CD4-positive, alpha-beta T cell treated with Interleukin-21 for 1 hour (primary cell): ENCODE measurements around the gene MESD.
"Not testable (repeated sequence)": the region's sequence is repeated elsewhere in the genome, so short reads cannot be mapped to it uniquely, and the experiment has no call there.

Source experiments
- DNase-seq: peaks from one replicate; pipeline ENCODE4 v3.0.0-alpha.2; 2020

Gene MESD

GRCh38 chr15:80988148-80988796, 1.3 kb downstream of the MESD start:
- DNase-seq = no peak

- DNase-seq = no peak
Measured at GRCh38 chr15:80986487-80986886, 3.1 kb downstream of the MESD start.

DNA sequence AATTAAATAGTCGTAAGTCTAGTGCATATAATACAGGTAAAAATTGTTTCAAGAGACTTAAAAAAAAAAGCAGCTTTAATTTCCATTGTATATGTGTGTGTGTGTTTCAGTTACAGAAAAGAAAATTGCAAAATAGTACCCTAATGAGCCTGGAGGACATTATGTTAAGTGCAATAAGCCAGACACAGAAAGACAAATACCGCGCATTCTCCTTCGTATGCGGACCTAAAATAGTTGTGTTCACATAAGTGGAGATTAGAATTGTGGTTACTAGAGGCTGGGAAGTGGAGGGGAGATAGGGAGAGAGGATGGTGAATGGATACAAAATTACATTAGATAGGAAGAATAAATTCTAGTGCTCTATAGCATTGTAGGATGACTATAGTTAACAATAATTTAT, 3.6 kb downstream of the MESD start:
- no peak for DNase-seq

DNA sequence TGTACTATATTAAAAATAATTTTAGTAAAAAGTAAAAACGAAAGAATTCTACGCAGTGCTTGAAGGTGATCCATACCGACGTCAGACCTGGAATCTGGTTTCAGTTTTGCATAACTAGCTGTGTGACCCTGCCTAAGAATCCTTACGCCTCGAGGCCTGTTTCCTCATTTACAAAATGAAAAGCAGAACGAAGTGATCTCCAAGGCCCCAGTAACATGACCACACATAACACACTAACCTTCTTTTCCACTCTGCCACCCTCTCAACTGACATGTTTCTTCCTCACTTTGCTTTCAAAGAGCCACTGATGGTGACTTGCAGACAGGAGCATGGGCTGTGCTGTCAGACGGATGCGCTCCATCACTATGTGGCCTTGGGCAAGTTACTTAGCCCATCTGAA, 4.8 kb downstream of the MESD start:
- DNase-seq = peak; percentile 27

DNA sequence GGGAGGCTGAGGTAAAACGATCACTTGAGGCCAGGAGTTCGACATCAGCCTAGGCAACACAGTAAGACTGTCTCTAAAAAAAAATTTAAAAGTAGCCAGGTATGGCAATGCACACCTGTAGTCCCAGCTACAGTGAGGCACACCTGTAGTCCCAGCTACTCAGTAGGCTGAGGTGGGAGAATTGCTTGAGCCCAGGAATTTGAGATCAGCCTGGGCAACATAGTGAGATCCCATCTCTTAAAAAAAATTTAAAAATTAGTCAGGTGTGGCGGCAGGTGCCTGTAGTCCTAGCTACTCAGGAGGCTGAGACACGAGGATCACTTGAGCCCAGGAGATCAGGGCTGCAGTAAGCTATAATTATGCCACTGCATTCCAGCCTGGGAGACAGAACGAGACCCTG, 6.8 kb downstream of the MESD start:
- DNase-seq = no peak

DNA sequence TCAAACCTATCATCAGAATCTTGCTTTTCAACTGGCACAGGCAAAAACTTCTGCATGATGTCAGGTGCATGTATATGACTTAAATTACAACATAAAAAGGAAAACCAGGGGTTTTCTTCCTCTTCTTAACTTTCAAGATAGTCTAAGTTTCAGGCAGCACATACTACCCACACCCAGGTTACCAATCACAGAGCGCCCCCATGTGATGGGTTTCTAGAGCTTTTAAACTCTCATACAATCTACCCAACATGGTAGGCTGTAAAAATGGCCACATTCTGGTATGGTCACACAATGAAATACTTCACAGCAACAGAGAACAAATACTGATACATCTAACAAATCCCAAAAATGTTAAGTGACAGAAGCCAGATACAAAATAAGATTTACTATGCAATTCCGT, 7.4 kb downstream of the MESD start:
- DNase-seq = no peak

- no peak for DNase-seq
Measured at GRCh38 chr15:80979538-80980200, 9.9 kb downstream of the MESD start.

DNA sequence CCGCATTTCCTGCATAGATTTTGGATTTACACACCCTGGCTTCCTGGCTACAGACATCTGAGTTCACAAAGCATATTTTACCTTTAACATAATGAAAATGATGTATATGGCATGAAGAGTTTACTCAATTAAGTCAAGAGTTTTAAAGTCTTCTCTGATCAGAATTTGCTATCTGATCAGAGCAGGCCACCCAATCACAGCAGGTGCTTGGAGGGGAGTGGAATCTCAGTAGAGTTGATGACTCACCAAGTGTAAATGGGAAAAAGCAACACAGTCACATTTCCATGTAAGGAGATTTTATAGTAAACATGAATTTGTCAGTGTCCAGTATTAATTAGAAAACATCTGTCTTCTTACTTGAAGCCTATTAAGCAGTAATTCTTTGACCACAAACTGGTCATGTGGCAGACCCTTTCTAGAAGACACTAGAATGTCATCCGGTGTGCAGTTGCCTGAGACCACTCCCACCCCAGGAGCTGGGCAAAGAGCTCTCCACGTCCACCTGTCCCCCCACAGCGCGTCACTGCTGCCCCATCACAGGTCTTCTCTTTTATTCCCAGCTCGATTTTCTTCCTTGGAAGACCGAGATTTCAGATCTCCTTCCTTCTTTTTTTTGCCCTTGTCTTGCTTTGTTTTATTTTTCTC, 10.8 kb downstream of the MESD start:
- DNase-seq = no peak

DNA sequence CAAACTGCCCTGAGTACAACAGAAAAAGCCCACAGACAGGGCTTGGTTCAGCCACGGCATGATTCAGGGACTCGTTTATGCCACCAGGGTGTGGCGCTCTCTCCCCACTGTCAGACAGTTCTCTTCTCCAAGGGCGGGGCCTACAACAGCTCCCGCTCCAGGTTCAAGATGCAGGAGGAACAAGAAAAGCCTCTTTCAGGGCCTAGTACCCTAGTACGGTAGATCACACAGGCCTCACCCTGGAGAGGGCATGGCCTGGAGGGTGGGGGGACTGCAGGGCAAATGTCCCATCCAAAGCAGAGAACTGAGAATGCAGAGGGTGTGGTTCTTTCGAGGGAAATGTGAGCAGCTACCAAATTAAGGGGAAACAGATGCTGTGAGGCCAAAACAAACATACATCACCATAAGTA, 12.0 kb downstream of the MESD start:
- DNase-seq = peak; percentile 47

DNA sequence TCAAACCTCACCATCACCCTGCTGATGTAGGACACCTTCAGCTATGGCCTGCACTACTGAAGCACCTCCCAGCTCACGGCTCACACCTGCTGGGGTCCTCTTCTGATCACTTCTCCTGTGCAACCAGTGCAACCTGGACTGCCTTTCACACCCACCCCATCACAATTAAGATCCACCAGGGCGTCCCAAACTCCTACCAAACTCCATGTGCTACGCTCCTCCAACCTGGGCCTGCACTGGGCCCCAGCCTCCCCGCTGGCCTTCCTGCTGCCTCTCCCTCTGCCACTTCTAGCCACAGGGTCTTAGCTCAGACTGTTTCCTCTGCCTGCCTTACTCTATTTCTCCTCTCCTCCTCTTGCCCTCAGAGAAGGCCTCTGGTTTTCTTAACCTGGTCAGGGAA, 12.8 kb downstream of the MESD start:
- DNase-seq = no peak

GRCh38 chr15:80974914-80975313, 14.7 kb downstream of the MESD start:
- no peak for DNase-seq

DNA sequence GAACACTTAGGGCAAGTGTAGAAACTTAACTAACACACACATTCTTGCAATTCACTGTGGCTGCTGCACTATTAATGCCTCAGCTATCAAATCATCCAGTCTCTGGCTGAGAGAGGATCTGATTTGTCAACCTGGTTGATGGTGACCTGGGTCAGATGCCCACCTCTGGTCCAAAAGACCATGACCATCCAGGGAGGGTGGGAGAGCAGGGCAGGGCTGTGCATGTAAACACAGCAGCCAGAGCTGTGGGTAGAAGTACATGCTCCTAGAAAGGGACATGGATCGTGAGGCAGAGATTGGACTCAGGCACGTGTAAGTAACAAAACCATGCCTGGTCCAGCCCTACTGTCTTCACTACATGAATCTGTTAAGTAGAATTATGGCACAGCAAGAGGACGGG, 17.3 kb downstream of the MESD start:
- no peak for DNase-seq

DNA sequence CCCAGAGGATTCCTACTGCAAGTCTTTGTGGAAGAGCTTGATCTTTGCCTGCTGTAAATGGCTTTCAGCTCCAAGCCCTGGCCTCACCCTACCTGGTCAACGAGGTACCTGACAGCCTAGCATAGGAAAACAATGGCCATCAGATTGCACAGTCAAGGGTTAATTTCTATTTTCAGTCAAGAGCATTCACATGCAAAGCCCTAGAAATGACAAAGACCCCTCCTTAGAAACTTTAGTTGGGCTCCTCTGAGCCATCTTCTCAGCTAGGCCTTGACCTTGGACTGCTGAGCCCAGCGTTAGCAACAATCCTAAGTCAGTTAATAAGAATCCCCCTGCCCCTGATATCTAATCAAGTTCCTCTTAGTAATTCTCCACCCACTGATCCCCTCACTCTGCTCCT, 18.5 kb downstream of the MESD start:
- DNase-seq = no peak

- no peak for DNase-seq
Measured at GRCh38 chr15:80970658-80971057, 19.0 kb downstream of the MESD start.

DNA sequence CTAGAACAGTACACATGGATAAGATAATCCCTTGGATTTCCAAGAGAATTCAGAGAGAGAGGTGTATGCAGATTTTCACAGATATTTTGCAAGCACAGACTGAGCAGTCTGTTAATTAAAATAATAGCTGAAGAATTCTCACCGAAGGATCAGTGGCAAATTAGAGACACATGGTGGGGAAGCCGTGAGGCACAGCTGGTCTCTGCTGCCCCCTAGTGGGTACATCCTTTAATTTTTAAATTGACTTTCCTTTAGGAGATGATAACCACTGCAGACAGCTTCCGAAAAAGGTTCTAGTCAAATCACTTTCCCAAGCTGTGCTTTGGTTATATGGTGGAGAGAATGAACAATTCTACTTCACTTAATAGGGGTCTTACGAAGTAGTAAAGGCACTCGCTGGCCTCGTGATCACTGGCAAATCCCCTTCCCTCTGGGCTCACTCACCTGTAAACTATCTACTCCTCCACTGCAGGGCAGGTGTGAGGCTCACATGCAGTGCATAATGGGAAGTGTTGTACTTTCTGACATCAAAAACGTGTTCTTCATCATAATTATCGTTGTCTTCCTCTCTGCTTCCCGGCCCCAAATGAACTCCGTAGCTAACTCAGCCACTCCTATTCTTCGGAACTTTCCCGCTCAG, 19.5 kb downstream of the MESD start:
- peak; percentile 70 for DNase-seq

GRCh38 chr15:80969316-80969715, 20.3 kb downstream of the MESD start:
- no peak for DNase-seq

DNA sequence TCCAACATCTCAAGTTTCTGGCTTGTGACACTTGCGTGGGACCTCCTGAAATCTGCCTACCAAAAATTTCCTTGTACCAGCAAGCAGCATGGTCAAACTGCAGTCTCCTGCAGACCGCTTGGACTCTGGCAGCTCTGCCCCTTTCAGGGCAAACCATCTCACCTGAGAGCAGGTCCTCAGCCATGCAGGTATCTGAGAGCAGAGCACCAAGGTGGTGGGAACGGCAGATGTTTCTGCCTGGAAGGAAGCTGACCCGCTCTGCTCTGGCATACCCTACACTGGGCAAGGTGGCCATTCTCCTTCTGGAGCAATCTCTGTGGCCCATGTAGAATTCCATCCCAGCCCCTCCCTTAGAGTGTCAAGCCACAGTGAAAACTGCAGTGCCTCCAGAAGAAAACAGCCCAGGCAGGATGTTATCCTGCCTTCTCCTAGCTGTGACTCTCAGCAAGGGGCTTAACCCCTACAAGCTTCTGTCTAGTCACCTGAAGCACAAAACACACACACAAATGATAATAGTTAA, 21.6 kb downstream of the MESD start:
- no peak for DNase-seq

- no peak for DNase-seq
Measured at GRCh38 chr15:80967451-80967850, 22.2 kb downstream of the MESD start.

GRCh38 chr15:80966431-80967197, 23.0 kb downstream of the MESD start:
- no peak for DNase-seq

GRCh38 chr15:80965454-80965853, 24.2 kb downstream of the MESD start:
- not testable (repeated sequence) for DNase-seq

- DNase-seq = no peak
Measured at GRCh38 chr15:80958818-80959495, 30.7 kb downstream of the MESD start.

- DNase-seq = no peak
Measured at GRCh38 chr15:80957976-80958375, 31.6 kb downstream of the MESD start.
